8988T (cell line): ENCODE data around the gene SIMC1.
A peak's percentile ranks its signal among the peaks of the same experiment; 100 is the strongest.

Experiments used
- DNase-seq: peaks from one replicate; pipeline ENCODE4 v3.0.0; 2011

The SIMC1 gene

GRCh38 chr5:176365351-176366231 lies 127.4 kb downstream of the SIMC1 start, which contains the start of gene ARL10:
Gene ARL10 (plus strand): TSS chr5:176365487. CDS start chr5:176365564, 77 bp downstream.
- peak; percentile 41 for DNase-seq

- no peak for DNase-seq
These were observed 128.1 kb downstream of the SIMC1 start for GRCh38 chr5:176366232-176366894.

DNA sequence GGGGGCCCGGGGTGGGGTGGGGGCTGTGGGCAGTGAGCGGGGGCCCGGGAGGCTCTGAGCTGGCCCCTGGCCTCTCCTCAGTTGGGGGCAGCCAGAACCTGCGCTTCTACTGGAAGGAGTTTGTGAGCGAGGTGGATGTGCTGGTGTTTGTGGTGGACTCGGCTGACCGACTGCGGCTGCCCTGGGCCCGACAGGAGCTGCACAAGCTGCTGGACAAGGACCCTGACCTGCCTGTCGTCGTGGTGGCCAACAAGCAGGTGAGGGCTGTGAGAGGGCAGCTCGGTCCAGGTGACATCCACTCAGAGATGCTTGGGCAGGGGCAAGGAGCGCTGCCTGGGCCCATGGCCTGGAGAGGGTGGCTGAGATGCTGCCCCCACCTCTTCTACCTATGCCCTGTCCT lies 130.5 kb downstream of the SIMC1 start:
- DNase-seq = no peak

- no peak for DNase-seq
These were observed 131.9 kb downstream of the SIMC1 start for GRCh38 chr5:176369934-176370711.

GRCh38 chr5:176371621-176372539 lies 133.7 kb downstream of the SIMC1 start:
- DNase-seq = no peak

DNA sequence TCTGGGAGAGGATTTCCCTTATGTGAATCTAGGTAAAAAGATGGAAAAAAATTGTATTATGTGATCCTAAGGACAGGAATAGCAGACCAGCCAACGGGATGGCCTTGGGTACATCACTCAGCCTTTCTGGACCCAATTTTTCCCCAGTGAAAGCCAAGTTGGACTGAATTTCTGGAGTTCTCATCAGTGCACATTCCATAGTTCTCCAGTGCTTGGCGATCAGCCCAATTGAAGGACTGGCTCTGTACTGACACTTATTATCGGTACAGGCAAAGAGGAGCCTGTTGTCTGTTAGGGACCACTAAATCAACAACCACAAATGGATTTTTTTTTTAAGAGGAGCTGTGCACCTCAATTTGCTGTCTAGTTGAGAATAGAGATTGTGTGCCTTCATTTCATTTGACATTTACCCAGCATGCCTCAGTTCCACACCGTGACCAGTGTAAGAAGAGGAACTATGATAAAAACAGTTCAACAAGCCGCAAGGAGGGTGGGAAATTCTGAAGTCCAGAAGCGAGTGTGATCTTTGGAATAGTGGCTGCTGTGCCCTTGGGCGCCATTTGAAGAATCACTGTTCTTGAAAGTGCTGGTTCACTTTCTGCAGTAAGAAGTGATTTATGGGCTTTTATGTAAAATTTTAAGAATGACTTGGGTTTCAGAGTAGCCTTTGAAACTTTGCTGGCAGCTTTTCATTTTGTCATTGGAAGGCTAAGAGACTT lies 135.0 kb downstream of the SIMC1 start:
- no peak for DNase-seq

DNA sequence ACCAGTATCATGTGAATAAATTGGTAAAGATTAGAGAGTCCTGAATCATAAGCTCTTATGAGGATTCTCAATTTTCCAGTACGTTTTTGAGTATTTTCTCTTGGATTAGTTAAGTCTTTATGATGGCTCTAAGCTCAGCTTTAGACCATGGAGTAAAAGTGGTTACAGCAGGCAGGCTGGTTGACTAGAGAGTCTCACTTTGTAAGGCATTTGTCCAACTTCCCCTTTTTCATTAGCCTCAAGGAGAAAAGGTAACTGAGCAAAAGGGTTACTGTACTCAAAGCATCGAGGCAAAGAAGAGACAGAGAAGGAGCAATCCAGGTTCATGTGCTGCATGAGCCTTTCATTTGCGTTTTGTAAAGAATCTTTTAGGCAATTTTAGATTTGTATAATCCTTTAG lies 141.7 kb downstream of the SIMC1 start:
- DNase-seq = no peak

GRCh38 chr5:176381423-176381822 lies 143.2 kb downstream of the SIMC1 start:
- DNase-seq = no peak

GRCh38 chr5:176381979-176382378 lies 143.8 kb downstream of the SIMC1 start:
- no peak for DNase-seq

DNA sequence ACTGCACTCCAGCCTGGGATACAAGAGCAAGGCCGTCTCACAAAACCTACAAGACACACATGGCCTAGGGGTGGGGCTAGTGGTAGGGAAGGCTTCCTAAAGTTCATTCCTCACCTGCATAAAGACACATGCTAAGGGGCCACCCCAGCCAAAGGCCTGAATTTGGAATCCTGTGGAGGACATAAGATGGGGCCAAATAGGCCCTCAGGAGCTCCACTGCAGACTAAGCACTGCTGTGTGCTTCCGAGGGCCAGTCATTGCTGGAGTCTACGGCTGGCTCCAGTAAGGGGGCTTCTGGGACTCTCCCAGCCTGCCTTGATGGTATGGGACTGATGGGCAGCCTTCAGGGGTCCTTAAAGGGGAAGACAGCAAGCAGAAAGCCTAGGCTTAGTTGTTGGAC lies 144.5 kb downstream of the SIMC1 start:
- DNase-seq = no peak

GRCh38 chr5:176383248-176383905 lies 145.2 kb downstream of the SIMC1 start:
- DNase-seq = no peak

DNA sequence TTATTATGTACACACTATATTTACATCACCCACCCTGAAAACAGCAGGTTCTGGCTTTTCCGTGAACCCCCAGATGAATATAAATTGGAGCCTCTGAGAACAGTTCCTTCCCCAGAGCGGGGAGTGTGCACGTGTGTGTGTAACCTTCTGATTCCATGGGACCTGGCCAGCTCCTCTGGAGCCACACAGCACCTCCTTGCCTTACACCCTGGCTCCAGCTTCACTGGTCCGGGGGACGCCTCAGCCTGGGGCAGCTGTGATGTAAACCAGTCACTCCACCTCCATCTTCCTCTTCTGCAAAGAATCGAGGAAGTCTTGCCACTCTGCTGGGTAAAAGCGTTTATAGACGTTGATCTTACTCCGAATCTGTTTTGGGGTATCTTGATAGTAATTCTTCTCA lies 145.7 kb downstream of the SIMC1 start:
- DNase-seq = no peak

DNA sequence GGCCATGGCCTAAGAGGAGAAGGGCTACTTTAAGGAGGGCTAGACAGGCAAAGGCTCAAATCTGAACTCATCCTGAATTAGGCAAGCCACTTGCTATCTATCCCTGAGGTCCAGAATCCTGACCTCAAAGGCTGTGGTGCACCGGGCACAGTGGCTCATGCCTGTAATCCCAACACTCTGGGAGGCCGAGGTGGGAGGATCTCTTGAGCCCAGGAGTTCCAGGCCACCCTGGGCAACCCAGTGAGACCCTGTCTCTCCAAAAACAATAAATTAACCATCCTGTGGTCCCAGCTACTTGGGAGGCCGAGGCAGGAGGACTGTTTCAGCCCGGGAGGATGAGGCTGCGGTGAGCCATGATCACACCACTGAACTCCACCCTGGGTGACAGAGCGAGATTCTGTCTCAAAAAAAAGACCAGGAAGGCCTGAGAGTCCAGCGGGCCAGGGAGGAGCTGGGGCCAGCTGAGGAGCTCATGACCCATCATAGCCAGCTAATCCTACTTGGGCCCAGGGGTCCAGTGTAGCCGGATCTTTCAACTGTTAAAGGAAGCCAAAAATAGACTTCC lies 146.2 kb downstream of the SIMC1 start:
- DNase-seq = no peak

GRCh38 chr5:176384991-176385390 lies 146.8 kb downstream of the SIMC1 start:
- DNase-seq = no peak

- DNase-seq = no peak
These were observed 148.3 kb downstream of the SIMC1 start for GRCh38 chr5:176386491-176386890.

DNA sequence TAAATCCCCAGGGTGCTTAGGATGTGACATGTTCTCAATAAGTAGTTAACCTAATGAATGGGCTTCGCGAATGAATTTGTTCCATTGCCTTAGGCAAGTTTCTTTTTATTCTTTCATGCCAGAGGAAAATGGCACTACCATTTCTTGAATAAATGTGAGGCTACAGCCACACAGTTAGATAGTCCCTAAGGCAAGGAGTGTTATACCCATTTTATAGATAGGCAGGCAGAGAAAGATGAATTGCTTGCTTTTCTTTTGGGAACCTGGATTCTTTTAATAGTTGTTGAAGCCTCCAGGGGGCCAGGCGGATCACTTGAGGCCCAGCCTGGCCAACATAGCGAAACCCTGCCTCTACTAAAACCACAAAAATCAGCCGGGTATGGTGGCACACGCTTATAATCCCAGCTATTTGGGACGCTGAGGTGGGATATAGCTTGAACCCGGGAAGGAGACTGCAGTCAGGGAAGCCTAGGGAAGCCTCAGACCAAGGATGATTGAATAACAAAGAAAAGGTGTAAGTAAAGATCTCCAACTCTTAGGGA lies 149.2 kb downstream of the SIMC1 start:
- no peak for DNase-seq

DNA sequence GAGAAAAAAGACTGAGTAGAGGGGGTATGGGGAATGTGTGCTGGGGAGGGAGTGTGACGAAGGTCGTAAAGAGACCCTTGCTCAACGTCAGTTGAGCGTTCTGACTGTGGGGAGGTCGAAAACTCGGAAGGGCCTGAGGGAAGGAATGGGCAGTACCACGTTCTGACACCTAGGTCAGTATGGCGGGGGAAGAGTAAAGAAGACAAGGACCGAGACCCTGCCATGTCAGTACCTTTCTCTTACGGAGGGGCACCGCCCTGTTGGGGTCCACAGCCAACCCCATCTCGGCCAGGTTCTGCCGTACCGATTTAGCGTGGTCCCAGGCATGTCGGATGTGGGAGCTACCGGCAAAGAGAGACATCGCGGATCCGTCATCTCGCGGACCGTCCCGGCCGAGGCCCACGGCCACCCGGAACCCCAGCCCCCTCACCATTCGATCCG lies 149.8 kb downstream of the SIMC1 start:
- no peak for DNase-seq

- DNase-seq = peak; percentile 95
These were observed 150.4 kb downstream of the SIMC1 start, which contains the start of the genes HIGD2A and NOP16 for GRCh38 chr5:176388444-176389134. Gene HIGD2A (plus strand): TSS chr5:176388751. CDS start chr5:176388820, 69 bp downstream. Gene NOP16 (minus strand): TSS chr5:176388598. CDS start chr5:176388539, 59 bp downstream.
